Stomach (tissue), 9 donors: ENCODE data around the gene RARRES2. TPM values are rescaled to one million over a fixed set of nuclear protein-coding genes. Genes with fewer than 3 reads are reported as not detected.

Source experiments
- DNase-seq, 2 donors: peaks; one replicate each; pipeline versions ENCODE4 v3.0.0 to v3.0.0-alpha.2; 2013 to 2019
- H3K27ac ChIP-seq, 5 donors: fragments of 200-600 bp in 4 of 5; sonication (generic) in 4 of 5; one replicate each; pipeline ENCODE4 v1.5.1; 2013 to 2019; ENCODE audit warnings: mild to moderate bottlenecking in 1 of 5, moderate library complexity in 1 of 5
- H3K27me3 ChIP-seq, 3 donors: fragments of 200-600 bp; sonication (generic); one replicate each; pipeline ENCODE4 v1.5.1; 2017 to 2019; ENCODE audit warnings: mixed run types in 1 of 3
- H3K36me3 ChIP-seq, 4 donors: fragments of 200-600 bp; sonication (generic); 1 replicate in 3 of 4; 2 replicates in 1 of 4; pipeline ENCODE4 v1.5.1; 2016 to 2019
- H3K4me1 ChIP-seq, 4 donors: fragments of 200-600 bp; sonication (generic); one replicate each; pipeline ENCODE4 v1.5.1; 2016 to 2019
- H3K4me3 ChIP-seq, 4 donors: fragments of 200-600 bp; sonication (generic) in 3 of 4; one replicate each; pipeline ENCODE4 v1.5.1; 2016 to 2019; ENCODE audit warnings: mild to moderate bottlenecking in 1 of 4
- H3K9me3 ChIP-seq, 4 donors: fragments of 200-600 bp; sonication (generic); one replicate each; pipeline ENCODE4 v1.5.1; 2016 to 2019
- CTCF ChIP-seq, 7 experiments: fragments of 450-650 bp in 4 of 7; fragments of 200-600 bp in 3 of 7; sonication (generic) in 3 of 7; IDR thresholded peaks; one replicate each; pipeline ENCODE4 v1.5.1; 2016 to 2019; ENCODE audit warnings: antibody characterized with exemption in 7 of 7, control low read depth in 2 of 7, mild to moderate bottlenecking in 1 of 7
- EP300 ChIP-seq: sonication (generic); formaldehyde crosslinking; IDR thresholded peaks from one replicate; pipeline ENCODE4 v1.6.1; 2017; ENCODE audit warnings: antibody characterized with exemption
- POLR2A ChIP-seq, 4 donors: fragments of 450-650 bp; IDR thresholded peaks; one replicate each; pipeline ENCODE4 v1.6.1; 2016; ENCODE audit warnings: antibody characterized with exemption in 4 of 4, control low read depth in 2 of 4, mild to moderate bottlenecking in 1 of 4, moderate library complexity in 1 of 4
- POLR2AphosphoS5 ChIP-seq, 3 donors: sonication (generic); formaldehyde crosslinking; IDR thresholded peaks; one replicate each; pipeline ENCODE4 v1.6.1; 2016; ENCODE audit warnings: antibody characterized with exemption in 3 of 3
- WGBS, 5 donors: extraction: QIAGEN DNeasy Blood & Tissue Kit in 3 of 5; methylation state at CpG; one replicate each; pipeline versions ENCODE4 v1.1.5 to v1.1.7; 2013 to 2018; 5-methylcytosine and 5-hydroxymethylcytosine counted together
- intact Hi-C: fragments of 100-400 bp; cut with DNase I; formaldehyde crosslinking; loops from one replicate; pipeline ENCODE4 v1.15.1; 2023; ENCODE audit warnings: low total_unique reads
- polyA plus RNA-seq, 3 donors: library from polyadenylated mRNA; stranded (reverse); fragments of 200-250 nt; gene quantifications; one replicate each; pipeline ENCODE4 v1.2.3, GENCODE V29; 2013
- total RNA-seq, 5 donors: library from RNA; depleted of rRNA; stranded (reverse); fragments of >200 nt; gene quantifications; one replicate each; pipeline versions ENCODE4 v1.1.0 to v1.2.3, GENCODE V29; 2014 to 2016
- donor health status: healthy with polysubstance abuse.
- donor health status: Bipolar disorder and iron deficiency.
- donor health status: healthy.

RARRES2 gene
- total and polyA plus RNA-seq, 8 donors = 33.5 to 244 (median 126) TPM

GRCh38 chr7:150337659-150338081, 3.8 kb downstream of the RARRES2 start:
- no peaks in the 10 kb centered on the region for H3K9me3 ChIP-seq
- H3K36me3 ChIP-seq = peaks cover 0 to 27% (median 17%) of the 10 kb centered on the region in 4 donors
- H3K27ac ChIP-seq = peak overlapping the region in 3 of 5 donors; percentile 3 to 61 (median 29)
- intact Hi-C loops = no loop called here
- DNase-seq = no peak
- H3K4me1 ChIP-seq = peaks cover 36 to 85% (median 70%) of the 10 kb centered on the region in 4 donors
- H3K27me3 ChIP-seq = peaks cover 0 to 24% (median 13%) of the 10 kb centered on the region in 3 donors
- no peak overlapping the region for H3K4me3 ChIP-seq
- 77 to 100% (median 87%) methylated on average over 4 to 6 of the region's 6 CpGs for WGBS, 5 donors
- TF ChIP-seq POLR2A (IDR thresholded peaks at IDR 0.05) (no peak), POLR2AphosphoS5 (IDR thresholded peaks at IDR 0.05) (no peak), CTCF (IDR thresholded peaks at IDR 0.05) (no peak), EP300 (no peak)

- WGBS, 5 donors = 85 to 92% (median 90%) methylated on average over 3 to 18 of the region's 18 CpGs
- peaks cover 36 to 82% (median 70%) of the 10 kb centered on the region in 4 donors for H3K4me1 ChIP-seq
- no peak for DNase-seq
- H3K4me3 ChIP-seq = no peak overlapping the region
- H3K27me3 ChIP-seq = peaks cover 0 to 20% (median 13%) of the 10 kb centered on the region in 3 donors
- H3K27ac ChIP-seq = peak overlapping the region in 3 of 5 donors; percentile 29 to 61 (median 58)
- H3K36me3 ChIP-seq = peaks cover 0 to 29% (median 17%) of the 10 kb centered on the region in 4 donors
- no peaks in the 10 kb centered on the region for H3K9me3 ChIP-seq
- TF ChIP-seq EP300 (no peak), POLR2AphosphoS5 (IDR thresholded peaks at IDR 0.05) (no peak), CTCF (IDR thresholded peaks at IDR 0.05) (no peak), POLR2A (IDR thresholded peaks at IDR 0.05) (no peak)
- intact Hi-C loops = no loop called here
Measured at GRCh38 chr7:150337179-150337578, 4.2 kb downstream of the RARRES2 start.

- H3K27me3 ChIP-seq = peaks cover 0 to 16% (median 12%) of the 10 kb centered on the region in 3 donors
- peak overlapping the region in 3 of 5 donors; percentile 29 to 61 (median 58) for H3K27ac ChIP-seq
- H3K9me3 ChIP-seq = no peaks in the 10 kb centered on the region
- H3K4me3 ChIP-seq = no peak overlapping the region
- 94 to 100% (median 96%) methylated on average over 2 to 14 of the region's 14 CpGs for WGBS, 5 donors
- peaks cover 0 to 33% (median 20%) of the 10 kb centered on the region in 4 donors for H3K36me3 ChIP-seq
- TF ChIP-seq CTCF (IDR thresholded peaks at IDR 0.05) = no peak
- TF ChIP-seq POLR2AphosphoS5 (IDR thresholded peaks at IDR 0.05) = no peak
- TF ChIP-seq POLR2A (IDR thresholded peaks at IDR 0.05) = no peak
- TF ChIP-seq EP300 = no peak
- peaks cover 36 to 78% (median 65%) of the 10 kb centered on the region in 4 donors for H3K4me1 ChIP-seq
- DNase-seq = no peak
- intact Hi-C loops = no loop called here
Measured at GRCh38 chr7:150336746-150337145, 4.7 kb downstream of the RARRES2 start.

DNA sequence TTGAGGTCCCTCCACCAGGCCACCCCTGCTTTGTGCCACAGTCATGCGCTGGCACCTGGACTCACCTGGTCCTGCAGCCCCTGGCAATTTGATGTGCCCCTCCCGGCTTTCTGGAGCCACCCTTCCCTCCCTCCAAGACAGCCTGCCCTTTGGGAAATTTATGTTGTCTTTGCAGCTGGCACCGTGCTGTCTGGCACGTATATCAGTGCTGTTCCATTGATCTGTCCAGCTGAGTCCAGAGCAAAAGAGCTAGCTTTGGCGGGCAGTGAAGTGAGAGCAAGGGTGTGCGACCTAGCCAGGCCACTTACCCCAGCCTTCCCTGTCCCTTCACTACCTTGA, 5.7 kb downstream of the RARRES2 start:
- WGBS, 5 donors = 37 to 50% (median 45%) methylated on average over 6 of the region's 6 CpGs
- Histone ChIP-seq H3K4me1 (peaks cover 31 to 68% (median 55%) of the 10 kb centered on the region in 4 donors), H3K27ac (peak overlapping the region; percentile 6 to 61 (median 29)), H3K27me3 (peaks cover 0 to 6% (median 2%) of the 10 kb centered on the region in 3 donors), H3K36me3 (peaks cover 0 to 43% (median 30%) of the 10 kb centered on the region in 4 donors), H3K9me3 (no peaks in the 10 kb centered on the region), H3K4me3 (no peak overlapping the region)
- intact Hi-C loops = no loop called here
- DNase-seq = no peak
- no peak for TF ChIP-seq POLR2AphosphoS5 (IDR thresholded peaks at IDR 0.05)
- TF ChIP-seq EP300 = no peak
- TF ChIP-seq CTCF (IDR thresholded peaks at IDR 0.05) = no peak
